ENCODE measurements around the gene RHEB. TPM values are rescaled to one million over a fixed set of nuclear protein-coding genes. Genes with fewer than 3 reads are reported as not detected.
"Not testable (repeated sequence)": the region's sequence is repeated elsewhere in the genome, so short reads cannot be mapped to it uniquely, and the experiment has no call there.

RHEB gene
- total RNA-seq, 1 donor from 2014 or later: 68.6 TPM

- Histone ChIP-seq H3K4me1 (peaks cover 0 to 5% of the 10 kb centered on the region in 2 donors), H3K4me3 (no peak overlapping the region), H3K27ac (no peak overlapping the region), H3K9me3 (peaks cover 0 to 2% of the 10 kb centered on the region in 2 donors), H3K27me3 (no peaks in the 10 kb centered on the region), H3K36me3 (no peaks in the 10 kb centered on the region)
- intact Hi-C loops (cut with DNase I): loop anchor here (5.0 kb wide), 1 partner anchor 162 kb away; no protein-coding TSS in a partner anchor
- no peak for DNase-seq (ENCODE audit: low spot score in 2 of 2)
- TF ChIP-seq CTCF (IDR thresholded peaks at IDR 0.05): no peak
These were observed 5.2 kb upstream of the RHEB start for GRCh38 chr7:151524845-151525244.

DNA sequence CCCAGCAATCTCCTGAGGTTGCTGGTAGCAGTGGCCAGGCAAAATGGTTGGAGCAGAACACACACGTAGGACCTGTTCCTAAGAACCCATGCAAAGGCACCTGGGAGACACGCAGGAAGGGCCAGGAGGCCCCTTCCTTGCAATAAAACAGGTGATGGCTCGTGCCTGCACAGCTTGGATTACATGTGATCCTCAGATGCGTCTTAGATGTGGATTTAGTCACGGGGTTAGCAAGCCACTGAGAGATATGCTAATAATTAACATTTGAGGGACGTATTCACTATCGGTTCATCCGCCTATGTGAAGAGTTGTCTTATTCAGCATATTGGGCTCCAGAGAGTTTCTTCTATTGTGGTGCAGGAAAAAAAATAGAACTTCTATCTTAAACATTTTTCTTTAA is 4.6 kb upstream of the RHEB start:
- H3K27me3 ChIP-seq: no peaks in the 10 kb centered on the region
- TF ChIP-seq CTCF (IDR thresholded peaks at IDR 0.05): no peak
- no peak overlapping the region for H3K4me3 ChIP-seq
- H3K9me3 ChIP-seq: no peaks in the 10 kb centered on the region
- intact Hi-C loops (cut with DNase I): loop anchor here (5.0 kb wide), 1 partner anchor 163 kb away; no protein-coding TSS in a partner anchor
- no peaks in the 10 kb centered on the region for H3K36me3 ChIP-seq
- H3K27ac ChIP-seq: no peak overlapping the region
- peaks cover 0 to 5% of the 10 kb centered on the region in 2 donors for H3K4me1 ChIP-seq
- DNase-seq (ENCODE audit: low spot score in 2 of 2): no peak

DNA sequence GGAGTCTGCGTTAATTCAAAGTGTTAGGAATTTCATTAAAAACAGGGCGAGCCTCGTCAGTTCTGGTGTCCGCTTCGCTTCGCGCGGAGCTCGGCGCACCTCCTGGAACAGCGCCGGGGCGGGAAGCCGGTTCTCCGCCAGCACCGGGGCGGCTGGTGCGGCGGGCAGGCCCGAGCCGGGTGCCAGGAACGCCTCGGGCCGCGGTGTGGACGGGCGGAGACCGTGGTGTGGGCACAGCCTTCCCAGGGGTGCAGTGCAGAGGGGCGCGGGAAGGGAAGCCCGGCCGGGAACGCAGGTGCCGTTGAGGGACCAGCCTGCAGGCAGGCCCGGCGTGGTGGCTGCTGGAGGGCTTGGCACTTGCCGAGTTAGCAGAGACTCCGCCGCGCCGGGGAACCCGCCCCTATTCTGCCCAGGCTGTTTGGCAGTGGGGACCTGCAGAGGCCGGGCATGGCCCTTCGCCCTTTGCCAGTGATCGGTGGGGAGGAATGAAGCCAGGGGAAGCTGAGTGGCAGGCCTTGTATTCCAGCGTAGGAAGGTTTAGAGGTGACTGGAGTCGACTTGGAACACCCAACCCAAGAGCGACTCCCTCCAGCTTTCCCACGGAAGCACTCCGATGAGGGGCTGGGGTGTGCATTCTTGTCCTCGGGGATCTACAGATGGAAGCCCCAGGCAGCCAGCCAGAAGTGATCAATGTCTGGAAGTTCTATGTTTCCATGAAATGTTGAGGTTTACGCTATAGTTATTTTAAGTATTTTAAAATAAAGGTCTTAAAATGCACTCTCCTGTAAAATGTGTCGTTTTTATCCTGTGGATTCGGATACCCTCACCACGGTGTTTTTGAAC is 945 bp upstream of the RHEB start:
- Histone ChIP-seq H3K4me1 (peaks cover 0 to 13% of the 10 kb centered on the region in 2 donors), H3K36me3 (no peaks in the 10 kb centered on the region), H3K27me3 (no peaks in the 10 kb centered on the region), H3K9me3 (no peaks in the 10 kb centered on the region), H3K27ac (peak overlapping the region; percentile 89 to 98), H3K4me3 (peak overlapping the region; percentile 49 to 69)
- intact Hi-C loops (cut with DNase I): loop anchor here (2.0 to 5.0 kb wide), 3 partner anchors 62 to 234 kb away; no protein-coding TSS in a partner anchor
- peak in 1 of 2 donors; percentile 86 for DNase-seq (ENCODE audit: low spot score in 2 of 2)
- no peak for TF ChIP-seq CTCF (IDR thresholded peaks at IDR 0.05)

GRCh38 chr7:151518947-151519764 is 539 bp downstream of the RHEB start:
- Histone ChIP-seq H3K4me3 (peak overlapping the region; percentile 86 to 98), H3K4me1 (peaks cover 0 to 19% of the 10 kb centered on the region in 2 donors), H3K27ac (peak overlapping the region; percentile 98 to 100)
- not testable (repeated sequence) for H3K27me3 ChIP-seq, H3K36me3 ChIP-seq, H3K9me3 ChIP-seq
- DNase-seq (ENCODE audit: low spot score in 2 of 2): peak in 1 of 2 donors; percentile 73
- peak in 1 of 3 experiments; percentile 23 for TF ChIP-seq CTCF (IDR thresholded peaks at IDR 0.05)
- intact Hi-C loops (cut with DNase I): loop anchor here (2.0 to 10.0 kb wide), 5 partner anchors 14 to 356 kb away; partner anchors contain the start of gene PRKAG2

DNA sequence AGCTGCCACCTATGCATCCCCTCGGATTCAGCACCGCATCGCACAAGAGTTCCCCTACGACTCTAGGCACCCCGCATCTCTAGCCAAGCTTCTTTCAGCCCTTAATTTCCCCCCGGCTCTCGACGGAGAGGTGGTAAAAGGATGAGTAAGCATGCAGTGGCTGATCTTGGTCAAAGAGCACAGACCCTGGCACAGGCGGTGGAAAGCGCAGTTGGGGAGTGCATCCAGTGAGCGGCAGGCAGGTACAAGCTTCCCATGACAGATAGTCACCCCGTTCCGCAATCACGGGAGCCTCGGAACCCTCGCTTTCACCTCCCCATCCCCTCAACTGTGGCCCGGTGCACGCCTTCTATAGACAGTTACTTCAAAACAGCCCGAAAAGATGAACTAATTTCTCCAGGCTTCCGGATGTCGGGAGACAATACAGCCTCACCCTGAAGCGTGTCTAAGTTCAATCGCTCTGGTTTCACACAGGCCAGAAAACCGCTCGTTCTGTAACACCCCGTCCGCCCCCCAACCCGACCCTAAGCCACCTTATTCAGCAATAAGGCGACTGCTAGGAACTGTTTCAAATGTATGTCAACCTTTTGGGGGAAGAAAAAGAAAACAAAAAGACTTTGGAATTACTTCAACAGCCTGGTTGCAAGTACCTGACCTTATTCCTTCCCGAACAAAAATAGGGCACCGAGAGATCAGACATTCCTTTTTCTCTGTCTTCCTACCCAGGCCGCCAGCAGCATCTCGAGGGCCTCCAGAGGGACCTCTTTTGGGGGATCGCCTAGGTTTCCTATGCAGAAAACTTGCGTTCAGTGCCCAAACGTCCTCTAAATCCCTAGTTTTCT is 1.4 kb downstream of the RHEB start:
- Histone ChIP-seq H3K4me1 (peaks cover 0 to 19% of the 10 kb centered on the region in 2 donors), H3K9me3 (no peaks in the 10 kb centered on the region), H3K27ac (peak overlapping the region; percentile 98 to 100), H3K27me3 (no peaks in the 10 kb centered on the region), H3K4me3 (peak overlapping the region; percentile 86 to 98), H3K36me3 (no peaks in the 10 kb centered on the region)
- intact Hi-C loops (cut with DNase I): loop anchor here (2.0 to 10.0 kb wide), 5 partner anchors 14 to 356 kb away; partner anchors contain the start of gene PRKAG2
- peak; percentile 29 to 71 for DNase-seq (ENCODE audit: low spot score in 2 of 2)
- TF ChIP-seq CTCF (IDR thresholded peaks at IDR 0.05): peak in 1 of 3 experiments; percentile 14
